Measurements from ENCODE around the gene NOP53.
"Not testable (repeated sequence)": the region's sequence is repeated elsewhere in the genome, so short reads cannot be mapped to it uniquely, and the experiment has no call there.

NOP53 gene

DNA sequence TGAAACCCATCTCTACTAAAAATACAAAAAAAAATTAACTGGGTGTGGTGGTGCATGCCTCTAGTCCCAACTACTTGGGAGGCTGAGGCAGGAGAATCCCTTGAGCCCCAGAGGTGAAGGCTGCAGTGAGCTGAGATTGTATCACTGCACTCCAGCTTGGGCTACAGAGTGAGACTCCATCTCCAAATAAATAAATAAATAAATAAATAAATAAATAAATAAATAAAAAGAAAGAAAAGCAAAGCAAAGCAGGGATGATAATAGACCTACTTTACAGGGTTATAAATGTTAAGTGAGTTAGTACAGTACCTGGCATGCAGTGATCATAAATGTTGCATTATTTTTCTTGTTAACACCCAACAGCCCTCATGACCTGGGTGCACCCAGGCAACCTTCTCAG, 30.5 kb upstream of the NOP53 start:
- DNase-seq: not testable (repeated sequence)

DNA sequence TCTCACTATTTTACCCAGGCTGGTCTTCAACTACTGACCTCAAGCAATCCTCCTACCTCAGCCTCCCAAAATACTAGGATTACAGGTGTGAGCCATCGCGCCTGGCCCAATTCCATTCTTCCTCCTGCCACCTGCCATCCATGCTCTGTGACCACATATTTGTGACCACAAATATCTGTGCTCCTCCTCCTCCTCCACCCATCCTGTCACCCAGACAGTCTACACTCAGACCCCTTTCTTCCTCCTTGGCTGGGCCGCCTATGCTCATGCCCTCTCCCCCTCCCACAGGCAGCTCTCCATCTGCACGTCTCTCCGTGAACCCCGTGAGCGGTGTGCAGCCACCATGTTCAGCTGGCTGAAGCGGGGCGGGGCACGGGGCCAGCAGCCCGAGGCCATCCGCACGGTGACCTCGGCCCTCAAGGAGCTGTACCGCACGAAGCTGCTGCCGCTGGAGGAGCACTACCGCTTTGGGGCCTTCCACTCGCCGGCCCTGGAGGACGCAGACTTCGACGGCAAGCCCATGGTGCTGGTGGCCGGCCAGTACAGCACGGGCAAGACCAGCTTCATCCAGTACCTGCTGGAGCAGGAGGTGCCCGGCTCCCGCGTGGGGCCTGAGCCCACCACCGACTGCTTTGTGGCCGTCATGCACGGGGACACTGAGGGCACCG, 28.9 kb upstream of the NOP53 start:
- no peak for DNase-seq

DNA sequence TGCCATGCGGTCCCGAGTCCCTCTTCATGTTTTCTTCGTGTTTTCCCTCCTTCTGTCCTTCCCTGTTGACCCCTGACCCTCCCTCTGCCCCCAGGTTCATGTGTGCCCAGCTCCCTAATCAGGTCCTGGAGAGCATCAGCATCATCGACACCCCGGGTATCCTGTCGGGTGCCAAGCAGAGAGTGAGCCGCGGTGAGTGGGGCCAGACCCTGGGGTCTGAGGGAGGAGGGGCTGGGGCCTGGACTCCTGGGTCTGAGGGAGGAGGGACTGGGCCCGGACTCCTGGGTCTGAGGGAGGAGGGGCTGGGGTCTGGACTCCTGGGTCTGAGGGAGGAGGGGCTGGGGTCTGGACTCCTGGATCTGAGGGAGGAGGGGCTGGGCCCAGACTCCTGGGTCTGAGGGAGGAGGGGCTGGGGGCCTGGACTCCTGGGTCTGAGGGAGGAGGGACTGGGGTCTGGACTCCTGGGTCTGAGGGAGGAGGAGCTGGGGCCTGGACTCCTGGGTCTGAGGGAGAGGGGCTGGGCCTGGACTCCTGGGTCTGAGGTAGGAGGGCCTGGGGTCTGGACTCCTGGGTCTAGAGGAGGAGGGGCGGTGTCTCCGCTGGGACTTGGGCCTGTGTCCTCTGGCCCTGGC, 26.8 kb upstream of the NOP53 start:
- not testable (repeated sequence) for DNase-seq

DNA sequence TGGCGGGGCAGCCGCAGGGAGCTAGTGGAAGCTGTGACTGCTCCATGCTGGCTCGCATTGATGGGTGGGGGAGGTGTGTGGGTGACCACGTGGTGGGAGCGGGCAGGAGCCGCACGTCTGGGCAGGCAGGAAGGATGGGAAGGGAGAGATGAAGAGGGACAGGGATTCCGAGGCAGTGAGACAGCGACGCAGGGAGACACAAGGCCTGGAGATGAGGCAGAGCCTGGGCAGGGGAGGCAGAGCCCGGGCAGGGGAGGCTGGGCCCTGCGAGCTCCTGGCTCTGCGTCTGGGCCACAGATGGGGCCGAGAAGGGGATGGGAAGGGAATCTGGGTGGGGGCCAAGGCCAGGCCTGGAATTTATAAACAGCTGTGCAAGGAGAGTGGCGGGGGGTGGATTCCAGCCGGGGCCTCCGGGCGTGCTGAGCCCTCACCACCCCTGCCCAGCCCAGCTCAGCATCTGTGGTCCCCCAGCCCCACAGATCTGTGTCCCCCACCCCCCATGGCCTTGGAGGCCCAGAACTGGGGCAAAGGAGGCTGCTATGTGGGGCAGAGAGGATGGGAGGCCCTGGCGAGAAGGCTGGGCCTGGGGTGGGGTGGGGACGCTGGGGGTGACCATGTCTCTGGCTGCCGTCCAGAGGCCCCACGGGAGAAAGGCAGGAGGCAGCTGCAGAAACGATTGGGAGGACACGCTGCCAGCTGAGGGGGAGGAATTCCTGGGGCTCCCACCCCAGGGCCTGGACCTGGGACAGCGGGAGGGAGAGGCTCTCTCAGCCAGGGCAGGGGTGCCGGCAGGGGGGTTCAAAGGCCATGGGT, 26.1 kb upstream of the NOP53 start:
- peak; percentile 75 for DNase-seq

DNA sequence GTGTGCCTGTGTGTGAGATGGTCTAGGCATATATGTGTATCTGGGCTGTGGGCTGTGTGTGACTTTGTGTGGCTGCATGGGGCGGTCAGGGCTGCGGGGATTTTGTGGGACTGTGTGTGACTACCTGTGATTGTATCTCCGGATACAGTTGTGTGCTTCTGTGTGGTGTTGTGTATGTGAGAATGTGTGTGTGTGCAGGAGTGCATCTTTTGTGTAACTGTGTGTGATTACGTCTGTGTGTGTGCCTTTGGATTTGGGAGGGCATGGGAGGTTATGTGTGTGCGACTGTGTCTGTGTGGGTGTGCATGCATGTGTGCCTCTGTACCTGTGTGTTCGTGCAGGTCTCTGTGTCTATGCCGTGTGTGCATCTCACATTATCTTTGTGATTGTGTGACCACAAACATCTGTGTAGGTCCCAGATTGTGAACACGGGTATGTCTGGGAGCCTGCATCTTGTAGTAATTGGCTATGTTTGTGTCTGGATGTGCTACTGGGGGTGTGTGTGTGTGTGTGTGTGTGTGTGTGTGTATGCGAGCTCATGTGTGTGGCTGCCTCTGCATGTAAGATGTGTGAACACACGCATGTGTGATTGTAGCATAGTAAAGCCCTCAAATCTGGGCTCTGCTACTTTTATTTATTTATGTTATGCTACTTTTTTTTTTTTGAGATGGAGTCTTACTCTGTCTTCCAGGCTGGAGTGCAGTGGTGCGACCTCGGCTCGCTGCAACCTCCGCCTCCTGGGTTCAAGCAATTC, 24.5 kb upstream of the NOP53 start:
- no peak for DNase-seq

DNA sequence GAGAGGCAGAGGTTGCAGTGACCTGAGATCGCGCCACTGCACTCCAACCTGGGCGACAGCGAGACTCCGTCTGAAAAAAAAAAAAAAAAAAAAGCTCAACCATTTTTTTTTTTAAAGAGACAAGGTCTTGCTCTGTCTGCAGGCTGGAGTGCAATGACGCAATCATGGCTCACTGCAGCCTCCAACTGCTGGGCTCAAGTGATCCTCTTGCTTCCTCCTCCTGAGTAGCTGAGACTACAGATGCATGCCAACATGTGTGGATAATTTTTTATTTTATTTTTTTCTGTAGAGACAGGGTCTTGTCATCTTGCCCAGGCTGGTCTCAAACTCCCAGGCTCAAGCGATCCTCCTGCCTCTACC, 21.8 kb upstream of the NOP53 start:
- no peak for DNase-seq

DNA sequence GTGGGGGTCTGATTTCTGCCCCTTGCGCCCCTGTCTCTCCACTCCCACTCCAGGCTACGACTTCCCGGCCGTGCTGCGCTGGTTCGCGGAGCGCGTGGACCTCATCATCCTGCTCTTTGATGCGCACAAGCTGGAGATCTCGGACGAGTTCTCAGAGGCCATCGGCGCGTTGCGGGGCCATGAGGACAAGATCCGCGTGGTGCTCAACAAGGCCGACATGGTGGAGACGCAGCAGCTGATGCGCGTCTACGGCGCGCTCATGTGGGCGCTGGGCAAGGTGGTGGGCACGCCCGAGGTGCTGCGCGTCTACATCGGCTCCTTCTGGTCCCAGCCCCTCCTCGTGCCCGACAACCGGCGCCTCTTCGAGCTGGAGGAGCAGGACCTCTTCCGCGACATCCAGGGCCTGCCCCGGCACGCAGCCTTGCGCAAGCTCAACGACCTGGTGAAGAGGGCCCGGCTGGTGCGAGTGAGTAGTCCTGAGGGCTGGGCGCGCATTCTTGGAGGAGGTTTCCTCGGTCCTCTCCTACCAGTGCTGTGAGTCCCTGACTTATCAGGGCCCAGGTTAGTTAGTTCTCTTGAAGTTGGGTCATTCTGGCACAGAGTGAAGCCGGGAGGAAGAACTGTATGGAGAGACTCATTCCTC, 19.5 kb upstream of the NOP53 start:
- no peak for DNase-seq

DNA sequence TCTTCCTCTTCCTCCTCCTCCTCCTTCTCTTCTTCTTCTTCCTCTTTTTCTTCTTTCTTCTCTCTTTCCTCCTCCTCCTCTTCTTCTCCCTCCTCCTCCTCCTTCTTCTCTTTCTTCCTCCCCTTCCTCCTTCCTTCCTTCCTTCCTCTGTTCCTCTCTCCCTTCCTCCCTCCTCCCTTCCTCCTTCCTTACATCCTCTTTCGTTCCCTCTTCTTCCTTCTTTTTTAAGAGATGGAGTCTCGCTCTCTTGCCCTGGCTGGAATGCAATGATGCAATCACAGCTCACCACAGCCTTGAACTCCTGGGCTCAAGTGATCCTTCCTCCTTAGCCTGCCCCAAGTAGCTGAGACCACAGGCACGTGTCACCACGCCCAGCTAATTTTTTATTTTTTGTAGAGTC, 18.9 kb upstream of the NOP53 start:
- no peak for DNase-seq

DNA sequence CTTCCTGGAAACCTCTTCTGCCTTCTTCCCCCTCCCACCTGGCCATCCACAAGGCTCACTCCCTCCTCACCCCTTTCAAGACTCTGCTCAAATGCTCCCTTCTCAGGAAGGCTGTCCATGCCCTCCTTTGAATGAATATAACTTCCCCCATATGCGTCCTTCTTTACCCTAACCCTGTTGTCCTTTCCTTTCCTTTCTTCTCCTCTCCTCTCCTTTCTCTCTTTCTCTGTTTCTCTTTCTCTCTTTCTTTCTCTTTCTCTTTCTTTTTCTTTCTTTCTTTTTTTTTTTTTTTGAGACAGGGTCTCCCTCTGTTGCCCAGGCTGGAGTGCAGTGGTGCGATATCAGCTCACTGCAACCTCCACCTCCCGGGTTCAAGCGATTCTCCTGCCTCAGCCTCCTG, 17.1 kb upstream of the NOP53 start:
- DNase-seq: not testable (repeated sequence)

DNA sequence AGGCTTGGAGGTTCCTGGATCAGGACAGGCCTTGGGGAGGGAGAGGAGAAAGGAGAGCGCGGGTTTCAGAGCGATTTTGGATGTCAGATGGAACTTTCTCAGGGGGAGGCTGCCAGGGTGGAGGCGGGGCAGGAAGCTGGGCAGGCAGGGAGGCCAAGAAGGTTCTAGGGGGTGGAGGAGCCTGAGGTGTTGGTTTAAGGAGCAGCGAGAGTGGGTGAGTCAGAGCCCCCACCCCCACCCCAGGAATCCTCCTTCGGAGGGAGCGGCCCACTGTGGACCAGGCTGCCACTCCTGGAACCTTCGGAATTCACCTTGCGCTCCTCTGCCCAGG, 15.9 kb upstream of the NOP53 start:
- peak; percentile 31 for DNase-seq

DNA sequence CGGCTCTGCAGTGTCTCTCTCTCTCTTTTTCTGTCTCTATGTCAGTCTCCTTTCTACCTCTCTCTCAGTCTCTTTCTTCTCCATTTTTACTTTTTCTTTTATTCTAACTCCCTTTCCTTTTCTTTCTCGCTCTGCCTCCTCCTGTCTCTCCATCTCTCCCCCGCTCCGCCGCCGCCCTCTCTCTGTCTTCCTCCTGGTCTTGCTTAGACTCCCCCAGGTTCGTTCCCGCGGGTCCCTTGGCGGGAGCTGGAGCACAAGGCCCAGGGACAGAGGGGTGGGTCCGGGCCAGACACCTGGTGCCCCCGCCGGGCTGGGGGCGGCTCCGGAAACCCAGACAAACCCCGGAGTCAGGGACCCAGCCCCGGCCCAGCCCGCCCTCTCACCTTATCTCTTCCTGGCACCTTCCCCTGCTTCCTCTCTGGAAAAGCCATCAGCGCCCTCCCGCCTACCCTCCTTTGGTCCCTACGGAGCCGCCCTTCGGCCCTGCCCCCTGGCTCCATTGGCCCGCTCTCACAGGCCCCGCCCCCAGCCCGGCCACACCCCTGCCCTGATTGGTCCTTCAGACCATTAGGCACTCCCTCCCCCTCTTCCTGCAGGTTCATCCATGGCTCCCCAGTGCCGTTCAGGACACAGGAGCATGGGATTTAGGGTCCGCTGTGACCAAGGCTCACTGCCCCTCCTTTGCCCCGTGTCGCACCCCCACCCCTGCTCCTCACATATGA, 15.4 kb upstream of the NOP53 start:
- DNase-seq: peak; percentile 34

DNA sequence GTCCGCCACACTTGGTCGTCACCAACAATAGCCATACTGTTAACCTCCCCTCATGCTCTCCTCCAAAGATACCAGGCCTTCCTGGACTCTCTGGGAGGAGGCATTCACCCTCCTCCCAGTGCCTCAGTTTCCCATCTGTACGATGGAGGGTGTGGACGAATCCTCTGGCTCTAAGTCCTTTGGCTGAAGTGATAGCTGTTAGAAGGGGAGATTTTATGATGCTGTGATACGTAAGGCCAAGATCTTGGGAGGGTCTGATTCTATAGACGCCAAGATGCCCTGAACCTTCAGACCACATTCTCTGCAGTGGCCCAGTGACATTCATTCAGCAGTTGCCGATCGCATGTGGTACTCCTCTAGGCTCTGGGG, 14.8 kb upstream of the NOP53 start:
- DNase-seq: no peak

DNA sequence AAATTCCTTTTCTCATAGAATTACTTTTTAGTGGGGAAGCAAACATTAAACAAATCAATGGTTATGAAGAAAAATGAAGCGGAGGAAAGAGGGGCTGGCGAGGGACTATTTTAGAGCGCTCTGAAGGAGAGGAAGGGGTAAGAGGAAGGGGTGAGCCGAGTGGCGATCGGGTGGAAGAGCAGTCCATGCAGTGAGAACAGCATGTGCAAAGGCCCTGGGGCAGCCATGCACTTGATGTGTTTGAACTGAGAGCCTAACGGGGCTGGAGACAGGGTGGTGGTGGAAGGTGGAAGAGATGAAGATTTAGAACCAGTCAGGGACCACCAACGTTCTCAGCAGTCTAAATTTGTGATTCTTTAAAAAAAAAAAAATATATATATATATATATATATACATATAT, 14.4 kb upstream of the NOP53 start:
- DNase-seq: no peak

DNA sequence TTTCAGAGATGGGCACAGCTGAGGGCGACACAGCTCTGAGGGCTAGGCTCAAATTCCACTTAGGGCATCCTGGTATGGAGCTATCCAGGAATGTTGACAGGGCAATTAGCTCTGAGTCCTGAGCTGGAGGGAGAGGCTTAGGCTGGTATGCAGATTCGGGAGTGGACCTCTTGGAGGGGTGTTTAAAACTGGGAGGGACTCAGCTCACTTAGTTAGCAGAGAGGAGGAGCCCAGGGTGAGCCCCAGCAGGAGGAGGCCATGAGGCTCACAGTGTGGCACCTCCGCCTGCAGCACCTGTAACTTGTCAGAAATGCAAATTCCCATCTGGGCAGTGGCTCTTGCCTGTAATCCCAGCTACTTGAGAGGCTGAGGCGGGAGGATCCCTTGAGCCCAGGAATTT, 10.2 kb upstream of the NOP53 start:
- no peak for DNase-seq

DNA sequence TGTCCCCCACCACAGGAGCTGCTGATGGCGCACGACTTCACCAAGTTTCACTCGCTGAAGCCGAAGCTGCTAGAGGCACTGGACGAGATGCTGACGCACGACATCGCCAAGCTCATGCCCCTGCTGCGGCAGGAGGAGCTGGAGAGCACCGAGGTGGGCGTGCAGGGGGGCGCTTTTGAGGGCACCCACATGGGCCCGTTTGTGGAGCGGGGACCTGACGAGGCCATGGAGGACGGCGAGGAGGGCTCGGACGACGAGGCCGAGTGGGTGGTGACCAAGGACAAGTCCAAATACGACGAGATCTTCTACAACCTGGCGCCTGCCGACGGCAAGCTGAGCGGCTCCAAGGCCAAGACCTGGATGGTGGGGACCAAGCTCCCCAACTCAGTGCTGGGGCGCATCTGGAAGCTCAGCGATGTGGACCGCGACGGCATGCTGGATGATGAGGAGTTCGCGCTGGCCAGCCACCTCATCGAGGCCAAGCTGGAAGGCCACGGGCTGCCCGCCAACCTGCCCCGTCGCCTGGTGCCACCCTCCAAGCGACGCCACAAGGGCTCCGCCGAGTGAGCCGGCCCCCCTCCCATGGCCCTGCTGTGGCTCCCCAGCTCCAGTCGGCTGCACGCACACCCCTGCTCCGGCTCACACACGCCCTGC, 4.4 kb upstream of the NOP53 start:
- no peak for DNase-seq

DNA sequence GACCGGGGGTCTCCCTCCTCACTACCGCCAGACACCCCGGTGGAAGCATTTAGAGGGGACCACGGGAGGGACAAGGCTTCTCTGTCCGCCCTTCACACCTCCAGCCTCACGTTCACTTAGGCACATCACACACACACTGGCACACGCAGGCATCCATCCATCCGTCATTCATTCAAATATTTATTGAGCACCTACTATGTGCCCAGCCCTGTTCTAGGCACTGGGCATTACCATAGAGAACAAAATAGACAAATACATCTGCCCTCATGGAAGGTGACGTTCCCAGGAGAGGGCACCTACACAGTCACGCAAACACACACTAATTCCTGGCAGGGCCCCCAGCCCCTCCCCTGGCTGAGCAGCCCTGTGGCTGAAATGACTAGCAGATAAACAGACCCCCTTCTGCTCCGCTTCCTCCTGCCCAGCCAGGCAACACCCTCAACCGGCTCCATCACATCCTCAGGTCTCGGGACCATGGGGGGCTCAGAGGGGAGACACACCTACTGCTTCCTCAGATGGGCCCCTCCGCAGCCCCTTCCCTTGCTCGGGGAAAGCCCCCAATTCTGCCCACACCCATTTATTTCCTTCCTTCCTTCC, 3.7 kb upstream of the NOP53 start:
- no peak for DNase-seq

DNA sequence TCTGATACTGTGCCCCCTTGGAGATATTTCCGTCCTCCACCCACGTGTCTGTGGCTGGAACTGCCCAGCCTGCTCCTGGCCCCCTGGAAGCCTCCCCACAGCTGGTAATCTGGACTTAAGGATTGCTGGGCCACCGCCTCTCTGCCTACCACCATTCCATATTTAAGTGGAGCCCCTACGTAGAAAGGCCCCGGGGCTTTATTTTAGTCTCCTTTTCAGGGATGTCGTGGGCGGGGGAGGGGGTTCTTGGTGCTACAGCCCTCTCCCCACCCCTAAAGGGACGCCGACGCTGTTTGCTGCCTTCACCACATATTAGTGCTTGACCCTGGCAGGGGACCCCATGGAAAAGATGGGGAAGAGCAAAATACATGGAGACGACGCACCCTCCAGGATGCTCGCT, 2.7 kb upstream of the NOP53 start:
- DNase-seq: no peak

DNA sequence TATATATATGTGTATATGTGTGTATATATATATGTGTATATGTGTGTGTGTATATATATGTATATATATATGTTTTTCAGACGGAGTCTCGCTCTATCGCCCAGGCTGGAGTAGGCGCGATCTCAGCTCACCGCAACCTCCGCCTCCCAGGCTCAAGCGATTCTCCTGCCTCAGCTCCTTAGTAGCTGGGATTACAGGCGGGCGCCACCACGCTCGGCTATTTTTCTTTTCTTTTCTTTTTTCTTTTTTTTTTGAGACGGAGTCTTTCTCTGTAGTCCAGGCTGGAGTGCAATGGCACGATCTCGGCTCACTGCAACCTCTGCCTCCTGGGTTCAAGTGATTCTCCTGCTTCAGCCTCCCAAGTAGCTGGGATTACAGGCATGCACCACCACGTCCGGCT, 783 bp downstream of the NOP53 start:
- not testable (repeated sequence) for DNase-seq

DNA sequence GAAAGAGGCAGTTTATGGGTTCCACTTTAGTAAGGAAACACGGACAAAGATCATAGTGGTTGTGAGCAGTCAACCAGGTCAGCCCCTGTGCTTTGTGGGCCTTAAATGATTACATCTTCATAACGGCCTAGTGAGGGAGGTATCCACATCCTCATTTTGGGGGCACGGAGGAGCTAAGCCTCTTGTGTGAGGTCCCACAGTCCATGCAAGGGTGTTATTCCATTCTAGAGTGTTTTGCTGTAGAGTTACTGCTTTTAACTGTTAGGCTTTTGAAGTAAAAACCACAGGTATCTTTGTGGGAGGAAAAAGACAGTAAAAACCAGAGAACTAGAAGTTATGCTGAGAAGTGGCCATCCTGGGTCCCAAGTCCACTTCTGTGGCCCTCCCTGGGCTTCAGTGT, 4.0 kb downstream of the NOP53 start:
- no peak for DNase-seq

DNA sequence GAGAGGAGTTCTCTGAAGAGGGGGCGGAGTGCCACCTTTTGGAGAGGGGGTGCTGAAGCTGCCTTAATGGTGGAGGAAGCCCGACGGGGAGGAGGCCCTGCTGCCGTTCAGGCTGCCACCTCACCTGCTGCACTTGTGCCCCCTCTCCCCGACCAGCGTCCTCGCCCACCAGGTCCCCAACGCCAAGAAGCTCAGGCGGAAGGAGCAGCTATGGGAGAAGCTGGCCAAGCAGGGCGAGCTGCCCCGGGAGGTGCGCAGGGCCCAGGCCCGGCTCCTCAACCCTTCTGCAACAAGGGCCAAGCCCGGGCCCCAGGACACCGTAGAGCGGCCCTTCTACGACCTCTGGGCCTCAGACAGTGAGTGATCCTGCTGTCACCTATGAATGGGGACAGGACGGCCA, 5.4 kb downstream of the NOP53 start:
- DNase-seq: no peak

Measured in right kidney (tissue), 1 donor.